ENCODE results near the gene ACKR4. TPM values are rescaled to one million over a fixed set of nuclear protein-coding genes. Genes with fewer than 3 reads are reported as not detected.
"Not testable (repeated sequence)": the region's sequence is repeated elsewhere in the genome, so short reads cannot be mapped to it uniquely, and the experiment has no call there.

Gene ACKR4
- total RNA-seq, 2 experiments from 2014 or later: not detected

DNA sequence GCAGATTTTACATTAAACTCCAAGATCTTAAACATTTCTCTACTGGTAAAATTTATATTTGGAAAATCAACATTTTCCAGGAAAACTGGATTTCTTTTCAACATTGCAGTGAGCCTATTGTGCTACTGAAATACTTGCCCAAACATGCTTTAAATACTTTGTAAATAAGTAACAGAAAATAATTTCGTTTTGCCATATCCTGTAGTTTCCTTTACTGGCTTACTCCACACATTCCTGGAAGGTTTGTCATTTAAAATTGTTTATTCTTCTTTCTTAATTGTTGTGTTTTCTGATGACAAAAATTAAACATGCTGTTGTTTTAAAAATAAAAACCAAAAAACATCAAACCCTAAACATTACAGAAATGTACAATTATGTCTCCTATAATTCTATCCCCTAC, 40.5 kb downstream of the ACKR4 start:
- H3K27ac Mint-ChIP-seq: no peak overlapping the region

DNA sequence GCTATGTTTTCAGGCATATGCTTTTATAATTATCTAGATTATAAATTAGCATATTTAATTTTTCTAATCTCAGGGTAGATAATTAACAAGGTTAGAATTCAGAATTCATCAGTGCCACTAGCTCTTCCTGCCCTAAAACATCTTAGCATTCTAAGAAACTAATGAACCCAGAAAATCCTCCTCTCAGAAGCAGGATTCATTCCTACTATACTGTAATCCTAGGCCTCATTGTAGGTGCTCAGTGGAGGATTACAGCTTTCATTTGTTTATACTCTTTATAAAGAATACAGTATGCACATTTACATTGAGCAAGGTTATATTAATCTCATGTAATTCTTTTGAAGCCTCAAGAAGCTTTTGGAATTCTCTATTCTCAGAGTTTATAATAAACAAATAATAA, 41.6 kb downstream of the ACKR4 start:
- H3K4me3 Mint-ChIP-seq: no peak overlapping the region
- no peak overlapping the region for H3K27ac Mint-ChIP-seq
- POLR2A ChIA-PET: no interaction called here
- peaks cover 15% of the 10 kb centered on the region for H3K36me3 Mint-ChIP-seq
- no peaks in the 10 kb centered on the region for H3K27me3 Mint-ChIP-seq
- H3K9me3 Mint-ChIP-seq: no peaks in the 10 kb centered on the region
- peaks cover 7% of the 10 kb centered on the region for H3K4me1 Mint-ChIP-seq
- DNase-seq: no peak
- no peak for ATAC-seq (ENCODE audit: low read depth)

More for the DNA sequence above, 40.5 kb downstream of the ACKR4 start:
- no peak overlapping the region for H3K4me3 Mint-ChIP-seq
- no peaks in the 10 kb centered on the region for H3K9me3 Mint-ChIP-seq
- ATAC-seq (ENCODE audit: low read depth) (no peak), DNase-seq (no peak)
- peaks cover 15% of the 10 kb centered on the region for H3K36me3 Mint-ChIP-seq
- POLR2A ChIA-PET: no interaction called here
- no peaks in the 10 kb centered on the region for H3K27me3 Mint-ChIP-seq
- no peaks in the 10 kb centered on the region for H3K4me1 Mint-ChIP-seq

DNA sequence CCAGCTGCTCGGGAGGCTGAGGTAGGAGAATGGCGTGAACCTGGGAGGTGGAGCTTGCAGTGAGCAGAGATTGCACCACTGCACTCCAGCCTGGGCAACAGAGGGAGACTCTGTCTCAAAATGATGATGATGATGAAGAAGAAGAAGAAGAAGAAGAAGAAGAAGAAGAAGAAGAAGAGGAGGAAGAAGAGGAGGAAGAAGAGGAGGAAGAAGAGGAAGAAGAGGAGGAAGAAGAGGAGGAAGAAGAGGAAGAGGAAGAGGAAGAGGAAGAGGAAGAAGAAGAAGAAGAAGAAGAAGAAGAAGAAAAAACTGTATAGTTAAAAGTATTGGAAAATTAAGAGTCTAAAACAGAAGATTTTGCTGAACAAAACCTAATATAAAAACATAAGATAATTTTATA, 44.4 kb downstream of the ACKR4 start:
- H3K27me3 Mint-ChIP-seq; H3K4me3 Mint-ChIP-seq; DNase-seq; H3K4me1 Mint-ChIP-seq; ATAC-seq (ENCODE audit: low read depth); POLR2A ChIA-PET; H3K27ac Mint-ChIP-seq; H3K9me3 Mint-ChIP-seq; H3K36me3 Mint-ChIP-seq: not testable (repeated sequence)

DNA sequence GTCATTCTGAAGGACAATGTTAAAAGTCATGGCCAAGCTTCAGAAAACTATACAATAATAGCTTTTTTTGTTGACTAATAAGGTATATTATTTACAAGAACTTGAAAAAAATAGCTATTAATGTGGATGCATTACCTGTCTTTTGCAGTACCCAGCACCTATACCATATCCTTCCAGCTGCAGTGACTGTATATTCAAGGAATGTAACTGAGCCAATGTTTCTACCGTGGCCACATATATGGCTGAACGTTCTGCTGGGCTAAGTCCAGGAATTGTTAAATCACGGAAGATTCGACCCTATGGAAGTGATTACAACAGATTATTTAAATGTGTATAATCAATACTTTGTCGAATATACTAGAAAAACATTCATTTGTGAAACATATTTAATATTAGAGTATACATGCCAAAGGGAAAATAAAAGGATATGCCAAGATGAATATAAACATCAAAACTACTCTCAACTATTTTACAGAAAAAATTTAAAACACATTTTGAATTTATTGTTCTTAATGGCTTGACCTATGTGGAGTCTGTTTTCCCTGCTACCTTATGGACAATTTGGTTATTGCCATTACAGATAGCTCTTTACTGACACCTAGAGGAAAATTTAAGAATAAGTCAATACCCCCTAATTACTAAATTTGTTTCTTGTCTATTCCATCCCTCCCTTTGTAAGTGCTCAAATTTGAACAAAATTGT, 44.9 kb downstream of the ACKR4 start:
- Mint-ChIP-seq H3K4me3 (no peak overlapping the region), H3K27ac (no peak overlapping the region), H3K36me3 (peaks cover 4% of the 10 kb centered on the region), H3K4me1 (peaks cover 9% of the 10 kb centered on the region), H3K9me3 (no peaks in the 10 kb centered on the region), H3K27me3 (no peaks in the 10 kb centered on the region)
- DNase-seq: no peak
- POLR2A ChIA-PET: no interaction called here
- ATAC-seq (ENCODE audit: low read depth): no peak

- Mint-ChIP-seq H3K27ac (no peak overlapping the region), H3K4me1 (peaks cover 9% of the 10 kb centered on the region), H3K27me3 (no peaks in the 10 kb centered on the region), H3K36me3 (peaks cover 2% of the 10 kb centered on the region), H3K9me3 (no peaks in the 10 kb centered on the region), H3K4me3 (no peak overlapping the region)
- POLR2A ChIA-PET: no interaction called here
- DNase-seq (no peak), ATAC-seq (ENCODE audit: low read depth) (no peak)
Measured at GRCh38 chr3:132642539-132642847, 45.4 kb downstream of the ACKR4 start.

DNA sequence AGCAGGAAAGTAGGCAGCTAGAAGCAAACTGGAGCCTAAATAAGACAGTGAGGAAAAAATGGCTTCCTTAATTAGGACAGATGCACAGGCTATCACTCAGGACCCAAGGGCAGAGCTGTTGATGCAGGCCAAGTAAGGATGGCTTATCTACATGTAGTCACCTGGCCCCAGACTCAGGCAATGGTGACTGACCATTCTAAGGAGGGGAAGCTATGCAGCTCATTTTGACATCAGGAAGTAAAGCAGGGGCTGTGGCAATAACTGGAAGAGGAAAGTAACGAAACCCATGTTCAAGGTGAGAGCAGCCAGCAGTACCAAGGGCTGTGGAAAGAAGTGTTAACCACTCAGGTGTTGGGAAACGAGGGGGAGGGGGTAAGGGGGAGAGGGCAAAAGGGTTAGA, 46.3 kb downstream of the ACKR4 start:
- Mint-ChIP-seq H3K36me3 (peaks cover 2% of the 10 kb centered on the region), H3K9me3 (no peaks in the 10 kb centered on the region), H3K27me3 (no peaks in the 10 kb centered on the region), H3K4me1 (peaks cover 9% of the 10 kb centered on the region), H3K4me3 (no peak overlapping the region), H3K27ac (peak overlapping the region; percentile 41)
- POLR2A ChIA-PET: interaction anchor here (0.8 kb wide), 1 partner anchor 226 kb away, joined by 3 read pairs; the partner anchor contains the start of gene DNAJC13
- no peak for ATAC-seq (ENCODE audit: low read depth)
- DNase-seq: no peak

DNA sequence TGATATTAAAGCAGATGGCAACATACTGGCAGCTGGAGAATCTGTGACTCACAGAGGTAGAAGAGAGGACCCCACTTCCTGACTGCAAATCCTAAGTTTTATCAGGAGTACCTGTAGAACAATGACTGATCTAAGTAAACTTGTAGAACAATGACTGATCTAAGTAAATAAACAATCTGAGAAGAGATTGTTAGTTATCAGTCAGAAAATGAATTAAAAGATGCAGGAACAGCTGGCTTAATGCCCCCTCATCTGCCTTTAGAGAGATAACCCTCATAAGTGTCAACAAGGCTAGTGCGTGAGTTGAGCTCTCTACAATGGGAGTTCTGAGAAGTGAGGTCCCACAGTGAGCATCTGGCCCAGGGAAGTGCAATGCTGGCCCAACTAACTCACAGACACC, 48.0 kb downstream of the ACKR4 start:
- DNase-seq (no peak), ATAC-seq (ENCODE audit: low read depth) (no peak)
- Mint-ChIP-seq H3K27me3 (no peaks in the 10 kb centered on the region), H3K4me3 (no peak overlapping the region), H3K36me3 (no peaks in the 10 kb centered on the region), H3K9me3 (no peaks in the 10 kb centered on the region), H3K4me1 (peaks cover 9% of the 10 kb centered on the region), H3K27ac (no peak overlapping the region)
- POLR2A ChIA-PET: interaction anchor here (1.2 kb wide), 1 partner anchor 14 kb away, joined by 3 read pairs; no protein-coding TSS in a partner anchor

- H3K27ac Mint-ChIP-seq: no peak overlapping the region
- ATAC-seq (ENCODE audit: low read depth): no peak
- H3K9me3 Mint-ChIP-seq: no peaks in the 10 kb centered on the region
- DNase-seq: no peak
- peaks cover 1% of the 10 kb centered on the region for H3K4me1 Mint-ChIP-seq
- H3K4me3 Mint-ChIP-seq: no peak overlapping the region
- H3K36me3 Mint-ChIP-seq: no peaks in the 10 kb centered on the region
- no peaks in the 10 kb centered on the region for H3K27me3 Mint-ChIP-seq
- POLR2A ChIA-PET: no interaction called here
Measured at GRCh38 chr3:132650153-132650552, 53.1 kb downstream of the ACKR4 start.

Other genes with a start within 250 kb of the ACKR4 start
- 10 to 100 TPM; 38.5 to 40.4 TPM for gene DNAJC13, start 179.8 kb upstream of the ACKR4 start, total RNA-seq
- 10 to 100 TPM; 18.5 to 19.4 TPM for gene ACAD11, start 62.5 kb downstream of the ACKR4 start, total RNA-seq
- gene UBA5, start 63.1 kb downstream of the ACKR4 start, total RNA-seq: 10 to 100 TPM; 33.6 to 43.3 TPM
- gene NPHP3, start 125.1 kb downstream of the ACKR4 start, total RNA-seq: 10 to 100 TPM; 31.5 to 32.2 TPM